C4-2B (cell line): ENCODE data around the gene TNFSF12.

Experiments
- H3K27ac ChIP-seq: fragments of 450-650 bp; 2 replicates; pipeline ENCODE4 v1.5.1; 2017
- CTCF ChIP-seq: fragments of 450-650 bp; conservative IDR thresholded peaks from 2 replicates; pipeline ENCODE4 v1.5.1; 2017; ENCODE audit warnings: mild to moderate bottlenecking
- ZFX ChIP-seq: fragments of 450-650 bp; IDR thresholded peaks from 2 replicates; pipeline ENCODE4 v1.6.1; 2017

Gene TNFSF12

GRCh38 chr17:7523033-7523432, 25.8 kb upstream of the TNFSF12 start:
- TF ChIP-seq CTCF, result peak; percentile 49
- no peak for TF ChIP-seq ZFX
- H3K27ac ChIP-seq, result no peak overlapping the region

GRCh38 chr17:7528842-7529241, 20.0 kb upstream of the TNFSF12 start:
- no peak overlapping the region for H3K27ac ChIP-seq
- TF ChIP-seq CTCF, result no peak
- TF ChIP-seq ZFX, result no peak

- H3K27ac ChIP-seq, result no peak overlapping the region
- TF ChIP-seq CTCF (no peak), ZFX (no peak)
These were observed 18.6 kb upstream of the TNFSF12 start for GRCh38 chr17:7530023-7530900.

- no peak for TF ChIP-seq ZFX
- TF ChIP-seq CTCF, result no peak
- H3K27ac ChIP-seq, result no peak overlapping the region
These were observed 10.8 kb upstream of the TNFSF12 start for GRCh38 chr17:7538050-7538449.

GRCh38 chr17:7538891-7539545, 9.8 kb upstream of the TNFSF12 start:
- TF ChIP-seq CTCF (no peak), ZFX (no peak)
- H3K27ac ChIP-seq, result no peak overlapping the region

- TF ChIP-seq ZFX (no peak), CTCF (no peak)
- H3K27ac ChIP-seq, result no peak overlapping the region
These were observed 7.7 kb upstream of the TNFSF12 start for GRCh38 chr17:7541074-7541621.

- TF ChIP-seq ZFX (no peak), CTCF (no peak)
These were observed 3.9 kb upstream of the TNFSF12 start for GRCh38 chr17:7544911-7545310.

More at GRCh38 chr17:7544911-7545310, 3.9 kb upstream of the TNFSF12 start:
- H3K27ac ChIP-seq, result no peak overlapping the region
